Neuron (in vitro differentiated cells): ENCODE data around the gene TSSC4.

Source experiments
- H2AFZ ChIP-seq: one replicate; pipeline ENCODE4 v1.6.1; 2013; ENCODE audit warnings: low read depth, mild to moderate bottlenecking, inconsistent platforms, low read length, moderate library complexity
- H3K27me3 ChIP-seq: one replicate; pipeline ENCODE4 v1.6.1; 2013; ENCODE audit warnings: low read length; ENCODE audit not compliant: insufficient read depth
- H3K36me3 ChIP-seq: one replicate; pipeline ENCODE4 v1.6.1; 2013; ENCODE audit warnings: low read length; ENCODE audit not compliant: insufficient read depth
- H3K4me1 ChIP-seq: one replicate; pipeline ENCODE4 v1.6.1; 2013; ENCODE audit warnings: low read length; ENCODE audit not compliant: insufficient read depth
- H3K4me3 ChIP-seq: 2 replicates; pipeline ENCODE4 v1.5.1; 2013; ENCODE audit warnings: mild to moderate bottlenecking, low read length, moderate library complexity
- H3K9me3 ChIP-seq: one replicate; pipeline ENCODE4 v1.6.1; 2013; ENCODE audit warnings: low read length

The TSSC4 gene

GRCh38 chr11:2434506-2435255 is 34.1 kb downstream of the TSSC4 start:
- Histone ChIP-seq H3K9me3 (no peaks in the 10 kb centered on the region), H3K36me3 (no peaks in the 10 kb centered on the region), H3K4me3 (no peak overlapping the region), H3K27me3 (no peaks in the 10 kb centered on the region), H2AFZ (no peak overlapping the region), H3K4me1 (no peaks in the 10 kb centered on the region)

DNA sequence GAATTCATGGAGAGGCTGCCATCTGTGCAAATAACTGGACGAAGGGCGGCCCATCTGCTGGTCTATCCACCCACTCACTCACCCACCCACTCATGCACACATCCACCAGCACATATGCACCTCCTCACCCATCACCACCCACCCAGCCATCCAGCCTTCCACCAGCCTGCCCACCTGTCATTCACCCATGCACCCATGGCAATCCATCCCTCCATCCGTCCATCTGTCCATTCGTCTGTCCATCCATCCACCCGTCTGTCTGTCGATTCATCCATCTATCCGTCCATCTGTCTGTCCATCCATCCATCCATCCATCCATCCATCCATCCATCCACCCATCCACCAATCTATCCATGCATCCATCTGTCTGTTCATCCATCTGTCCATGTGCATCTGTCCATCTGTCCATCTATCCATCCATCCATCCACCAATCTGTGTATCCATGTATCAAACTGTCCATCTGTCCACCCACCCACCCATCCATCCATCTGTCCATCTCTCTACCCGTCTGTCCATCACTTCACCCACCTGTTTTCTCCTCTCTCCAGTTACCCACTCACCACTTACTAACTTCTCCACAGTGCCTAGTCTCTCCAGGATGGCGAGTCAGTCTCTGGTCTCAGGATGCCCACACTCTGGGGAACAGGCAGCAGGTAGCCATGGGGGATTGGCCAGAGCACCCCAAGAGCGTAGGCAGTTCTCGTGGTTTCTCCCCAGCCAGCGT is 34.9 kb downstream of the TSSC4 start:
- Histone ChIP-seq H3K36me3 (no peaks in the 10 kb centered on the region), H3K4me1 (no peaks in the 10 kb centered on the region), H3K27me3 (no peaks in the 10 kb centered on the region), H3K4me3 (no peak overlapping the region), H2AFZ (no peak overlapping the region), H3K9me3 (no peaks in the 10 kb centered on the region)

DNA sequence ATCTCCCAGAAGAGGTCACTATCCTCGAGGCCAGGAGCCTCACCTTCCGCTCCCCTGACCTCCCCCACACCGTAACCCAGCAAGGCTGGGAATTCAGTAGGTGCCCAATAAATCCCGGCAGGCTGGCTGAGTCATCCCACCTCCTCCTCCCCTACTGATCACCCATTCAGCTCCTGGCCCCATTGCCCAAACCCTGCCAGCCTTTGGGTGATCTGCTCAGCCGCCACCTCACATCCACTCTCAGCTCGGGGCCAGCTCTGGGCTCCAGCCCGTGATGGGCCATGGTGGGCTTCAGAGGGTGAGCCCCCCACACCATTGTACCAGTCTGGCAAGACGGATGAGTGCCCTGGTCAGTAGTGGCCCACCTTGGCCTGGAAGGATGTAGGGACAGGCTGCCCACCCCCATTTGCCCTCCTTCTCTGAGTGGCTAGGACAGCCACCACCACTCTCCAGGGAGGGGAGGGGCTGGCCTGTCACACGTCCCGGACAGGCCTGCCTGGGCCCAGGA is 35.5 kb downstream of the TSSC4 start:
- no peaks in the 10 kb centered on the region for H3K27me3 ChIP-seq
- no peaks in the 10 kb centered on the region for H3K36me3 ChIP-seq
- H3K4me3 ChIP-seq, result no peak overlapping the region
- no peaks in the 10 kb centered on the region for H3K4me1 ChIP-seq
- H3K9me3 ChIP-seq, result no peaks in the 10 kb centered on the region
- H2AFZ ChIP-seq, result no peak overlapping the region

DNA sequence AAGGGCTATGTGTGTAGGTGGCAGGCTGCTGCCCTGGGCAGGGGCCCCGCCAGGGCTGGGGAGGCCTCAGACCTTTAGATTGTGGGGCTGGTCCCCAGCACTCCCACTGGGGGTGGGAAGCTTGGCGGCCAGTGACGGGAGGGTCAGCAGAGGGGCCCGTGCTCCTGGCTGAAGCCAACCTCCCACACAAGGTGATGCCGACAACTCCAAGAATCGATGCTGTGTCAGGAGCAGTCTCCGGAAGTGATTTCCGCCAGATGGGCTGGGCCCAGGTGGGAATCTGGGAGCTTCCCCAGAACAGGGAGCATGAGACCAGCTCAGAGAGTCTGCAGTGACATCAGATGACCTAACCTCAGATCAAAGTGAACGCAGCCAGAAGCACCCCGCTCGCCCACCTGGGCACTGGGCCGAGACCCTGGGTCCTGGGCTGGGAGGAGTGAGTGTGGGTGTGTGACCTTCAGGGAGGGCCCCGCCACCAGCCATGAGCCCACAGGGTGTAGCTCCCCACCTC is 36.0 kb downstream of the TSSC4 start:
- H3K36me3 ChIP-seq, result no peaks in the 10 kb centered on the region
- H2AFZ ChIP-seq, result no peak overlapping the region
- H3K4me3 ChIP-seq, result no peak overlapping the region
- no peaks in the 10 kb centered on the region for H3K27me3 ChIP-seq
- H3K4me1 ChIP-seq, result no peaks in the 10 kb centered on the region
- H3K9me3 ChIP-seq, result no peaks in the 10 kb centered on the region

DNA sequence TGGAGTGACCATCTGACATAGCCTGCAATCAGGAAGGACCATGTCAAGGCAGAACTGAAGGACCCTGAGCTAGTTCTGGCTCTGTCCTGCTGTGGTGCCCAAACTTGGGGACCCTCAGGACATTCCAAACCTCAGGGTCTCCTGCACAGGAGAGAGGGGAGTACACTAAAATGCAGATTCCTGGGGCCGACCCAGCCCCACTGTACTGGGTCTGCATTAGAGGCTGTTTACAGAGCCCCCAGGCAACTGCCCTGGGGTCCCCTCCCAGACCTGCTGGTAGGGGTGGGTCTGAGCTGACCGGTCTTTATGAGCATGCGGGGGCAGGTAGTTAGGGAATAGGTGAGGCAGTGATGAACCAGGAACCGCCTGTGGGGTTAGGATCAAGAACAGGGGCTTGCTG is 37.0 kb downstream of the TSSC4 start:
- Histone ChIP-seq H3K4me3 (no peak overlapping the region), H2AFZ (no peak overlapping the region), H3K4me1 (no peaks in the 10 kb centered on the region), H3K36me3 (no peaks in the 10 kb centered on the region), H3K27me3 (peaks cover 5% of the 10 kb centered on the region), H3K9me3 (no peaks in the 10 kb centered on the region)

DNA sequence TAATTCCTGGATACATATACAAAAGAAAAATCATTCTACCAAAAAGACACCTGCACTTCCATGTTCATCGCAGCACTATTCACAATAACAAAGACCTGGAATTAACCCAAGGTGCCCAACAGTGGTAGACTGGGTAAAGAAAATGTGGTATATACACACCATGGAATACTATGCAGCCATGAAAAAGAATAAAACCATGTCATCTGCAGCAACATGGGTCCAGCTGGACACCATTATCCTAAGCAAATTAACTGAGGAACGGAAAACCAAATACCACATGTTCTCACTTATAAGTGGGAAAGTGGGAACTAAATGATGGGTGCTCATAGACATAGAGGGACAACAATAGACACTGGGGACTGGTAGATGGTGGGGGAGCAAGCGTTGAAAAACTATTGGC is 39.3 kb downstream of the TSSC4 start:
- H3K9me3 ChIP-seq, result peaks cover 7% of the 10 kb centered on the region
- no peak overlapping the region for H3K4me3 ChIP-seq
- H2AFZ ChIP-seq, result no peak overlapping the region
- H3K36me3 ChIP-seq, result no peaks in the 10 kb centered on the region
- no peaks in the 10 kb centered on the region for H3K4me1 ChIP-seq
- H3K27me3 ChIP-seq, result peaks cover 23% of the 10 kb centered on the region

- Histone ChIP-seq H3K4me1 (no peaks in the 10 kb centered on the region), H3K27me3 (peaks cover 28% of the 10 kb centered on the region), H2AFZ (no peak overlapping the region), H3K4me3 (no peak overlapping the region), H3K9me3 (peaks cover 7% of the 10 kb centered on the region), H3K36me3 (no peaks in the 10 kb centered on the region)
These were observed 40.1 kb downstream of the TSSC4 start for GRCh38 chr11:2440646-2441045.

GRCh38 chr11:2441171-2441570 is 40.6 kb downstream of the TSSC4 start:
- no peak overlapping the region for H3K4me3 ChIP-seq
- no peaks in the 10 kb centered on the region for H3K4me1 ChIP-seq
- peaks cover 33% of the 10 kb centered on the region for H3K27me3 ChIP-seq
- H3K36me3 ChIP-seq, result no peaks in the 10 kb centered on the region
- H2AFZ ChIP-seq, result no peak overlapping the region
- peaks cover 7% of the 10 kb centered on the region for H3K9me3 ChIP-seq

GRCh38 chr11:2442589-2442988 is 42.0 kb downstream of the TSSC4 start:
- Histone ChIP-seq H3K4me1 (no peaks in the 10 kb centered on the region), H3K9me3 (peaks cover 7% of the 10 kb centered on the region), H3K36me3 (no peaks in the 10 kb centered on the region), H3K27me3 (peaks cover 48% of the 10 kb centered on the region), H3K4me3 (no peak overlapping the region), H2AFZ (no peak overlapping the region)

DNA sequence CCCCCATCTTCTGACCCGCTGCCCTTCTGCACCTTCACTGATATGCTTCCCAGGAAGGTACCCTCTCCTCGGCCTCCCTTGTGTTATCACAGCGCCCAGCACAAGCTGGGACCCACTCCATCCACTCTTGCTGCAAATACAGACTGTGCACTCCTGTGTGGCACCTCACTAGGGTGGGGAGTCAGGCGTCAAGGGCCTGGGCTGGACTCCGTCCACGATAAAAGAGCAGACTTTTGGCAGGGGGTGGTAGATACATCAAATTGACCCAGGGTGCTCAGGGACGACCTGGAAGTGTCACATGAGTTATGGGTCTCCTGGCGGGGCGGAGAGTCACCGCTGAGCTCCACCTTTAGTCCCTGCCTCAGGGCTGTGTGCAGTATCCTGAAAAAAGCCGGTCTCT is 42.9 kb downstream of the TSSC4 start:
- H3K9me3 ChIP-seq, result peaks cover 7% of the 10 kb centered on the region
- H3K4me3 ChIP-seq, result no peak overlapping the region
- peaks cover 53% of the 10 kb centered on the region for H3K27me3 ChIP-seq
- no peaks in the 10 kb centered on the region for H3K4me1 ChIP-seq
- H2AFZ ChIP-seq, result no peak overlapping the region
- no peaks in the 10 kb centered on the region for H3K36me3 ChIP-seq

DNA sequence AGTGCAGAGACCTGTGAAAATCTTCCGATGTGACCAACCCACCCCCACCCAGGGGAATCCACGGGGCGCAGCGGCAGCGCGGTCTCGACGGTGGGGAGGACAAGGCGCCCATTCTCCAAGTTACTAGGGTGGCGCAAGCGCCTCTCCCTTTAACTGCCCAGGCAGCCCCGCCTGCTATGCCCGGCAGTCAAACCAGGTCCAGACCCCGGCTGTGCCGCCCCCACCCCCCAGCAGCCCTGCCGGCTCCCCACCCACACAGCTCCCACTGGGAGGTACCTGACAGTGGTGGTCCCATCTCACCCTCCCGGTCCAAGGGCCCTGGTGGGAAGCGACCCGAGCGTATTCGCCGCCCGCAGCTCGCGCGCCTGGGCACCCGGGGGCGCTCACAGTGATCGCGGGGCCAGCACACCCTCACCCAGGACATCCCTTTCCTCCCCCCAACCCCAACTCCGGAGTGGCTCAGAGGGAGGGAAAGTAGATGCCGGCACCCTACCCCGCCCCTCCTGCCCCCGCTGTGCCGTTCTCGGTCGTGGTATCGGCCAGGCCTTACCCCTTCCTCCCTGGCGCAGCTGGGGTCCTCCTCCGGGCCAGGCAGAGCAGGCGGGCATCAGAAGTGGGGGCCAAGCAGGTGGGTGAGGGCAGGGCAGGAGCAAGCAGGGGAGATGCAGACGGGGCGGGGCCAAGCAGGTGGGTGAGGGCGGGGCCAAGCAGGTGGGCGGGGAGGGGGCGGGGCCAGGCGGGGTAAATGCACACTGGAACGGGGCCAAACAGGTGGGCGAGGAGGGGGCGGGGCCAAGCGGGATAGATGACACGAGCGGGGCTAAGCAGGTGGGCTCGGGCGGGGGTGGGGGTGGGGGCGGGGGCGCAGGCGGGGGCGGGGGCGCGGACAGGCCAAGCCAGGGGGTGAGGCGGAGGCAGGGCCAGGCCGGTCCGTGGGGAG is 43.6 kb downstream of the TSSC4 start, which contains the start of gene TRPM5:
TSS of gene TRPM5 (minus strand) at position 634 of the 940 bp plus-strand sequence. CDS start 21,478 bp downstream, outside the sequence.
- Histone ChIP-seq H3K4me3 (no peak within 1 kb of the TSS), H2AFZ (no peak within 1 kb of the TSS), H3K27me3 (peaks cover 54% of the 10 kb centered on the region), H3K9me3 (peaks cover 7% of the 10 kb centered on the region), H3K36me3 (no peaks in the 10 kb centered on the region), H3K4me1 (no peaks in the 10 kb centered on the region)

DNA sequence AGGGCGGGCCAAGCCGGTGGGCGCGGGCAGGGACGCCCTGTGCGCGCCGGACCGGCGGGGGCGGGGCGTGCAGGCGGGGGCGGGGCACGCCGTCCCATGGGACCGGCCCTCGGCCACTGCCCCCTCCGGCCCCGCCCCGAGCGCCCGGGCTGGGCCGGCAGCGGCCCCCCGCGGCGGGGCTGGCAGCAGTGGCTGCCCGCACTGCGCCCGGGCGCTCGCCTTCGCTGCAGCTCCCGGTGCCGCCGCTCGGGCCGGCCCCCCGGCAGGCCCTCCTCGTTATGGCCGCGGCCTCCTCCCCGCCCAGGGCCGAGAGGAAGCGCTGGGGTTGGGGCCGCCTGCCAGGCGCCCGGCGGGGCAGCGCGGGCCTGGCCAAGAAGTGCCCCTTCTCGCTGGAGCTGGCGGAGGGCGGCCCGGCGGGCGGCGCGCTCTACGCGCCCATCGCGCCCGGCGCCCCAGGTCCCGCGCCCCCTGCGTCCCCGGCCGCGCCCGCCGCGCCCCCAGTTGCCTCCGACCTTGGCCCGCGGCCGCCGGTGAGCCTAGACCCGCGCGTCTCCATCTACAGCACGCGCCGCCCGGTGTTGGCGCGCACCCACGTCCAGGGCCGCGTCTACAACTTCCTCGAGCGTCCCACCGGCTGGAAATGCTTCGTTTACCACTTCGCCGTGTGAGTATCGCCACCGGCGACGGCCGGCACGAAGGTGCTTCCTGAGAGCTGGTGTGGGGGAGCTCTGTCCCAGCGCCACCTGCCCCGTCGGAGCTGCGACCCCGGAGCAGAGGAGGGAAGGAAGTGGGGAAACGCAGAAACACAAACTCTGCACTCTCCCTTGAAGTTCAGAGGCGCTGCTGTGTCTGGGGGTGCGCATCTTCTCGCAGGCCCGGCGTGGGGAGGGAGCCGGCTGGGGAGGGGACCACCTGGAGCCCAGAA is 44.5 kb downstream of the TSSC4 start, which contains the start of gene KCNQ1:
TSS of gene KCNQ1 (plus strand) at position 188 of the 925 bp plus-strand sequence. CDS start at position 279, 91 bp downstream.
- H3K36me3 ChIP-seq, result no peaks in the 10 kb centered on the region
- H2AFZ ChIP-seq, result no peak within 1 kb of the TSS
- H3K4me1 ChIP-seq, result no peaks in the 10 kb centered on the region
- no peak within 1 kb of the TSS for H3K4me3 ChIP-seq
- peaks cover 60% of the 10 kb centered on the region for H3K27me3 ChIP-seq
- peaks cover 7% of the 10 kb centered on the region for H3K9me3 ChIP-seq
